HepG2 (cell line): ENCODE results near the gene SP7. TPM values are rescaled to one million over a fixed set of nuclear protein-coding genes. Genes with fewer than 3 reads are reported as not detected.

ENCODE experiments used
- ATAC-seq: fragments of 200-7000 bp; cut with Tn5 transposase; 3 replicates; pipeline ENCODE4 v1.9.1; 2020; ENCODE audit warnings: mild to moderate bottlenecking, moderate library complexity
- BruUV-seq: library from RNA; stranded (reverse); fragments of 400-500 nt; replicated peaks from 2 replicates; lab custom pipeline; 2021; lab: Mats Ljungman, UMichigan
- CTCF ChIA-PET: fragments of 300-600 bp; formaldehyde crosslinking; extraction: SDS; loops from one replicate; lab custom pipeline; 2021; ENCODE audit warnings: low total read pairs, inconsistent platforms, low intra/inter-chr PET ratio; lab: Yijun Ruan, JAX
- POLR2A ChIA-PET: fragments of 350-600 bp; sonication (Branson Sonifier 250); formaldehyde crosslinking; loops from one replicate; lab custom pipeline; 2020; ENCODE audit warnings: antibody characterized with exemption, inconsistent platforms; lab: Yijun Ruan, JAX
- DNase-seq: peaks from one replicate; pipeline ENCODE4 v3.0.0-alpha.2; 2015; ENCODE audit warnings: low spot score
- FAIRE-seq: peaks from 3 replicates; lab custom pipeline; 2011; peaks lifted over from hg19 to GRCh38; lab: Jason Lieb, UNC
- H2AFZ ChIP-seq: one replicate; pipeline ENCODE4 v1.6.1; 2011; ENCODE audit warnings: low read length, inconsistent platforms
- H3K27ac ChIP-seq: fragments of 300-600 bp; 3 replicates; pipeline ENCODE4 v1.8.0; 2011; ENCODE audit warnings: mixed run types, mild to moderate bottlenecking, mixed read lengths, low read length, inconsistent platforms; ENCODE audit not compliant: insufficient read depth; ENCODE audit errors: extremely low read length
- H3K27me3 ChIP-seq, 2 experiments: fragments of 200-600 bp in 1 of 2; 2 replicates in 1 of 2; 3 replicates in 1 of 2; pipeline versions ENCODE4 v1.6.0 to v1.8.0; 2011; ENCODE audit warnings: low read length in 2 of 2, mild to moderate bottlenecking in 2 of 2, moderate library complexity in 2 of 2, inconsistent platforms in 1 of 2; ENCODE audit not compliant: insufficient read depth in 2 of 2, control insufficient read depth in 1 of 2
- H3K36me3 ChIP-seq, 2 experiments: fragments of 200-600 bp in 1 of 2; replicated peaks in 1 of 2; 2 replicates in 1 of 2; 3 replicates in 1 of 2; pipeline versions ENCODE4 v1.5.1 to v1.8.0; 2011; ENCODE audit warnings: low read length in 2 of 2, inconsistent platforms in 1 of 2; ENCODE audit not compliant: insufficient read depth in 2 of 2, control insufficient read depth in 1 of 2
- H3K4me1 ChIP-seq: 2 replicates; pipeline ENCODE4 v1.5.1; 2012; ENCODE audit warnings: low read length, inconsistent platforms; ENCODE audit not compliant: insufficient read depth
- H3K4me2 ChIP-seq: 2 replicates; pipeline ENCODE4 v1.6.0; 2011; ENCODE audit warnings: low read depth, low read length, inconsistent platforms
- H3K4me3 ChIP-seq, 3 experiments: fragments of 200-600 bp in 1 of 3; sonication (generic), shearing (Covaris generic) in 1 of 3; replicated peaks in 1 of 3; 2 replicates each; pipeline ENCODE4 v1.5.1; 2011 to 2016; ENCODE audit warnings: low read length in 3 of 3, inconsistent platforms in 2 of 3, low read depth in 2 of 3, mild to moderate bottlenecking in 2 of 3, control low read depth in 1 of 3, mixed read lengths in 1 of 3; ENCODE audit not compliant: insufficient read depth in 1 of 3
- H3K79me2 ChIP-seq: one replicate; pipeline ENCODE4 v1.6.1; 2011; ENCODE audit warnings: low read length, inconsistent platforms; ENCODE audit not compliant: insufficient read depth
- H3K9ac ChIP-seq: 2 replicates; pipeline ENCODE4 v1.6.0; 2011; ENCODE audit warnings: mild to moderate bottlenecking, low read depth, low read length, inconsistent platforms; ENCODE audit not compliant: insufficient read depth
- H3K9me3 ChIP-seq: 2 replicates; pipeline ENCODE4 v1.5.1; 2012; ENCODE audit warnings: mild to moderate bottlenecking, low read length
- H4K20me1 ChIP-seq: 2 replicates; pipeline ENCODE4 v1.6.0; 2011; ENCODE audit warnings: inconsistent platforms, mild to moderate bottlenecking, low read length, moderate library complexity; ENCODE audit not compliant: insufficient read depth
- AGO1 ChIP-seq: fragments of 200-400 bp; formaldehyde crosslinking; IDR thresholded peaks from 2 replicates; pipeline ENCODE4 v1.6.1; 2017; ENCODE audit warnings: mild to moderate bottlenecking, low read depth, low read length, moderate library complexity; ENCODE audit not compliant: poor library complexity, severe bottlenecking
- CSRNP2 ChIP-seq: sonication (generic); formaldehyde crosslinking; conservative IDR thresholded peaks from 2 replicates; pipeline ENCODE4 v1.8.0; 2022; ENCODE audit warnings: low read depth, missing genetic modification reagents
- HNF4G ChIP-seq, 2 experiments: sonication (generic) in 1 of 2; formaldehyde crosslinking in 1 of 2; IDR thresholded peaks; 2 replicates each; pipeline versions ENCODE4 v1.4.0 to v1.6.1; 2011 to 2020; ENCODE audit warnings: borderline replicate concordance in 2 of 2, low read depth in 2 of 2, mild to moderate bottlenecking in 2 of 2, low read length in 1 of 2, missing genetic modification reagents in 1 of 2, moderate library complexity in 1 of 2
- HNRNPLL ChIP-seq: fragments of 200-400 bp; formaldehyde crosslinking; IDR thresholded peaks from 2 replicates; pipeline ENCODE4 v1.6.1; 2017; ENCODE audit warnings: mild to moderate bottlenecking, low read depth, low read length; ENCODE audit not compliant: poor library complexity, severe bottlenecking
- KDM5A ChIP-seq: fragments of 200-600 bp; sonication (generic); IDR thresholded peaks from 2 replicates; pipeline ENCODE4 v1.7.0; 2018; ENCODE audit warnings: antibody characterized with exemption, mild to moderate bottlenecking, low read length, borderline replicate concordance
- SAP130 ChIP-seq: IDR thresholded peaks from 2 replicates; pipeline ENCODE4 v1.6.1; 2016; ENCODE audit warnings: low read depth
- SETDB1 ChIP-seq: sonication (generic); formaldehyde crosslinking; IDR thresholded peaks from 2 replicates; pipeline ENCODE4 v1.5.1; 2020; ENCODE audit warnings: missing genetic modification reagents, mild to moderate bottlenecking, borderline replicate concordance
- ZBTB26 ChIP-seq: IDR thresholded peaks from 2 replicates; pipeline ENCODE4 v1.6.1; 2016; ENCODE audit warnings: missing compliant biosample characterization, missing genetic modification reagents, borderline replicate concordance
- ZFAT ChIP-seq: sonication (generic); formaldehyde crosslinking; conservative IDR thresholded peaks from 2 replicates; pipeline ENCODE4 v1.8.1; 2023; ENCODE audit warnings: missing genetic modification reagents, inconsistent platforms
- ZNF687 ChIP-seq: sonication (generic); formaldehyde crosslinking; IDR thresholded peaks from 2 replicates; pipeline ENCODE4 v1.5.1; 2020; ENCODE audit warnings: mild to moderate bottlenecking, missing genetic modification reagents, moderate library complexity
- ZNF772 ChIP-seq: sonication (generic); formaldehyde crosslinking; IDR thresholded peaks from 2 replicates; pipeline ENCODE4 v1.5.0; 2020; ENCODE audit warnings: mild to moderate bottlenecking, missing genetic modification reagents
- ZNF883 ChIP-seq: sonication (generic); formaldehyde crosslinking; IDR thresholded peaks from 2 replicates; pipeline ENCODE4 v1.5.1; 2020; ENCODE audit warnings: mild to moderate bottlenecking, missing genetic modification reagents; ENCODE audit errors: not compliant biosample characterization
- WGBS: methylation state at CpG from one replicate; pipeline ENCODE4 v1.1.6; 2017; ENCODE audit warnings: low lambda C conversion rate; 5-methylcytosine and 5-hydroxymethylcytosine counted together
- in situ Hi-C: cut with HindIII; loops from 2 replicates; pipeline ENCODE4 v1.10.0; 2017; ENCODE audit warnings: low pct_unique_long_range_greater_than_20kb; ENCODE audit not compliant: extremely low pct_ligation_motif_present
- intact Hi-C: fragments of 100-400 bp; cut with micrococcal nuclease; formaldehyde crosslinking; loops from one replicate; pipeline ENCODE4 v1.10.0; 2022; ENCODE audit not compliant: unreplicated experiment
- polyA plus RNA-seq, 8 experiments: library from polyadenylated mRNA; depleted of rRNA in 3 of 8; stranded (reverse) in 7 of 8; unstranded in 1 of 8; fragments of >200 nt; fragmentation: Illumina TruSeq in 4 of 8; extraction: Trizol in 4 of 8; gene quantifications; 2 replicates each; pipeline versions ENCODE4 v1.2.1 to v1.2.3, GENCODE V29; 2011 to 2016; ENCODE audit warnings: low read depth in 4 of 8, missing spikeins in 1 of 8, mixed read lengths in 1 of 8; ENCODE audit not compliant: insufficient read depth in 1 of 8
- total RNA-seq, 5 experiments: library from RNA; depleted of rRNA; stranded (reverse); fragments of >200 nt; fragmentation: Illumina TruSeq; extraction: Trizol; gene quantifications; 2 replicates each; pipeline ENCODE4 v1.2.3, GENCODE V29; 2016; ENCODE audit warnings: low read depth in 1 of 5

The SP7 gene
- total and polyA plus RNA-seq, 2 of the 13 experiments (the other 11 are each of a cell fraction or from before 2014, with no cell fraction given) = not detected

GRCh38 chr12:53330671-53331070 is 5.5 kb downstream of the SP7 start (continued):
- TF ChIP-seq ZBTB26 (CRISPR knock-in tag) (no peak), SAP130 (CRISPR knock-in tag) (no peak), CSRNP2 (CRISPR knock-in tag) (no peak), KDM5A (no peak), SETDB1 (CRISPR knock-in tag) (no peak)
- TF ChIP-seq, all 625 proteins: peak for 0

DNA sequence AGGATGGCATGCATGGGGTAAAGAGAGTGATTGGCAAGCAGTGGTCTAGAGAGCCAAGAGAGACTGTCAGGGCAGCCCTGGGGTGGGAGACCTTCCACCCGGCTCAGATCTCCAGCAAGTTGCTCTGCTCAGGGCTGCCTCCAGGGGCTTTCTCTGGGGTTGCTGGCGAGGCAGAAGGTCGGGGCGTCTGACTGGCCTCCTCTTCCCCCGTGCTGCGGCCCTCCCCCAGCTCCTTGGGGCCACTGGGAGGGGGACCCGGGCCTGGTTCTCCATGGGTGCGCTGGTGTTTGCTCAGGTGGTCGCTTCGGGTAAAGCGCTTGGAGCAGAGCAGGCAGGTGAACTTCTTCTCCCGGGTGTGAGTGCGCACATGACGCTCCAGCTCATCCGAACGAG is 8.1 kb downstream of the SP7 start:
- intact Hi-C loops = no loop called here
- no peak for FAIRE-seq
- TF ChIP-seq AGO1 (peak; percentile 34), ZNF687 (CRISPR knock-in tag) (peak; percentile 41), HNRNPLL (peak; percentile 33), ZNF883 (CRISPR knock-in tag) (no peak), HNF4G (IDR thresholded peaks at IDR 0.05; ENCODE audit: borderline replicate concordance, low read depth, low read length) (no peak), HNF4G (CRISPR knock-in tag; IDR thresholded peaks at IDR 0.05; ENCODE audit: borderline replicate concordance, low read depth) (no peak), ZNF772 (0 out of 2 replicates have a peak, but pooled peaks have one; percentile 28), ZFAT (CRISPR knock-in tag) (no peak)

More for the DNA sequence above, 8.1 kb downstream of the SP7 start:
- ATAC-seq (peak; percentile 74), DNase-seq (peak; percentile 33)
- POLR2A ChIA-PET = interaction anchor here (0.9 to 1.5 kb wide), 4 partner anchors 33 to 173 kb away, joined by 3 to 5 read pairs (median 4); partner anchors contain the start of genes PFDN5, PRR13, SP1 and TARBP2
- Histone ChIP-seq H3K9me3 (no peaks in the 10 kb centered on the region), H3K9ac (no peak overlapping the region), H3K4me2 (peak overlapping the region; percentile 49), H3K27me3 (peaks cover 5 to 26% of the 10 kb centered on the region in 2 experiments; a peak in 4 of 5 replicates), H3K27ac (no peak overlapping the region), H4K20me1 (no peaks in the 10 kb centered on the region), H3K4me3 (peak overlapping the region in 1 of 3 experiments; percentile 45; a peak in 1 of 6 replicates), H3K4me1 (peaks cover 31% of the 10 kb centered on the region), H3K36me3 (no peaks in the 10 kb centered on the region), H2AFZ (no peak overlapping the region), H3K79me2 (no peaks in the 10 kb centered on the region)
- no TSS peak for BruUV-seq
- WGBS = 37% methylated on average over 3 of the region's 16 CpGs
- in situ Hi-C loops = loop anchor here (5.0 kb wide), 1 partner anchor 174 kb away; the partner anchor contains the start of gene TARBP2
- CTCF ChIA-PET = interaction anchor here (1.9 kb wide), 1 partner anchor 17 kb away, joined by 6 read pairs; no protein-coding TSS in a partner anchor
